ENCODE results near the gene ZNRF3.

GRCh38 chr22:28867191-28867590 lies 16.2 kb upstream of the ZNRF3 start:
- TF ChIP-seq CTCF (IDR thresholded peaks at IDR 0.05) (no peak), POLR2A (IDR thresholded peaks at IDR 0.05) (no peak)

All from uterus (tissue), 2 donors.